ENCODE results near the gene CLEC19A. TPM values are rescaled to one million over a fixed set of nuclear protein-coding genes. Genes with fewer than 3 reads are reported as not detected.

The CLEC19A gene
- total RNA-seq, 1 experiment from 2014 or later = 0.41 TPM

- H3K79me2 ChIP-seq (ENCODE audit: low read depth) = no peaks in the 10 kb centered on the region
- H4K20me1 ChIP-seq (ENCODE audit: insufficient read depth) = no peaks in the 10 kb centered on the region
- no peaks in the 10 kb centered on the region for H3K9me2 ChIP-seq (ENCODE audit: insufficient read depth)
- no peak overlapping the region for H3K4me3 ChIP-seq
- intact Hi-C loops (cut with micrococcal nuclease; ENCODE audit: unreplicated experiment) = no loop called here
- H3K4me1 ChIP-seq (replicated peaks; ENCODE audit: insufficient read depth) = no peaks in the 10 kb centered on the region
- no peak overlapping the region for H3K27ac ChIP-seq
- H3F3A ChIP-seq (ENCODE audit: insufficient read depth, low read depth) = no peaks in the 10 kb centered on the region
- POLR2A ChIA-PET (ENCODE audit: unreplicated experiment) = no interaction called here
- CTCF ChIA-PET = no interaction called here
- no peak overlapping the region for H2AFZ ChIP-seq
- no TSS peak for BruUV-seq (replicated peaks)
- no peak overlapping the region for H3K4me2 ChIP-seq
- no peaks in the 10 kb centered on the region for H3K27me3 ChIP-seq (ENCODE audit: insufficient read depth, low read depth)
- H3K36me3 ChIP-seq (ENCODE audit: low read depth) = no peaks in the 10 kb centered on the region
- TF ChIP-seq EZH2 (IDR thresholded peaks at IDR 0.05; ENCODE audit: low read depth) (no peak), CTCF (conservative IDR thresholded peaks at IDR 0.05) (no peak)
- no peaks in the 10 kb centered on the region for H3K9me3 ChIP-seq (ENCODE audit: insufficient read depth, low read depth)
- DNase-seq = no peak
Measured at GRCh38 chr16:19301931-19302330, 16.4 kb downstream of the CLEC19A start.

- TF ChIP-seq EZH2 (IDR thresholded peaks at IDR 0.05; ENCODE audit: low read depth) = no peak
- no peak for TF ChIP-seq CTCF (conservative IDR thresholded peaks at IDR 0.05)
- H3K36me3 ChIP-seq (ENCODE audit: low read depth) = no peaks in the 10 kb centered on the region
- no TSS peak for BruUV-seq (replicated peaks)
- CTCF ChIA-PET = no interaction called here
- H3K9me2 ChIP-seq (ENCODE audit: insufficient read depth) = no peaks in the 10 kb centered on the region
- no peaks in the 10 kb centered on the region for H4K20me1 ChIP-seq (ENCODE audit: insufficient read depth)
- no peaks in the 10 kb centered on the region for H3K4me1 ChIP-seq (replicated peaks; ENCODE audit: insufficient read depth)
- H3K27ac ChIP-seq = no peak overlapping the region
- POLR2A ChIA-PET (ENCODE audit: unreplicated experiment) = no interaction called here
- H3K79me2 ChIP-seq (ENCODE audit: low read depth) = no peaks in the 10 kb centered on the region
- H3K27me3 ChIP-seq (ENCODE audit: insufficient read depth, low read depth) = no peaks in the 10 kb centered on the region
- peak in 1 of 2 experiments; percentile 45 for DNase-seq
- no peak overlapping the region for H3K4me3 ChIP-seq
- H3K9me3 ChIP-seq (ENCODE audit: insufficient read depth, low read depth) = no peaks in the 10 kb centered on the region
- H3K4me2 ChIP-seq = no peak overlapping the region
- intact Hi-C loops (cut with micrococcal nuclease; ENCODE audit: unreplicated experiment) = no loop called here
- H2AFZ ChIP-seq = no peak overlapping the region
- no peaks in the 10 kb centered on the region for H3F3A ChIP-seq (ENCODE audit: insufficient read depth, low read depth)
Measured at GRCh38 chr16:19304750-19305149, 19.2 kb downstream of the CLEC19A start.

- H3K4me3 ChIP-seq = no peak overlapping the region
- ChIA-PET POLR2A (ENCODE audit: unreplicated experiment) (no interaction called here), CTCF (no interaction called here)
- H3K27me3 ChIP-seq (ENCODE audit: insufficient read depth, low read depth) = no peaks in the 10 kb centered on the region
- DNase-seq = no peak
- H2AFZ ChIP-seq = no peak overlapping the region
- no peaks in the 10 kb centered on the region for H4K20me1 ChIP-seq (ENCODE audit: insufficient read depth)
- no peaks in the 10 kb centered on the region for H3K36me3 ChIP-seq (ENCODE audit: low read depth)
- no peak for TF ChIP-seq EZH2 (IDR thresholded peaks at IDR 0.05; ENCODE audit: low read depth)
- TF ChIP-seq CTCF (conservative IDR thresholded peaks at IDR 0.05) = no peak
- H3K4me2 ChIP-seq = no peak overlapping the region
- H3K9me2 ChIP-seq (ENCODE audit: insufficient read depth) = no peaks in the 10 kb centered on the region
- no TSS peak for BruUV-seq (replicated peaks)
- no peaks in the 10 kb centered on the region for H3F3A ChIP-seq (ENCODE audit: insufficient read depth, low read depth)
- H3K4me1 ChIP-seq (replicated peaks; ENCODE audit: insufficient read depth) = no peaks in the 10 kb centered on the region
- no peaks in the 10 kb centered on the region for H3K9me3 ChIP-seq (ENCODE audit: insufficient read depth, low read depth)
- intact Hi-C loops (cut with micrococcal nuclease; ENCODE audit: unreplicated experiment) = no loop called here
- no peaks in the 10 kb centered on the region for H3K79me2 ChIP-seq (ENCODE audit: low read depth)
- no peak overlapping the region for H3K27ac ChIP-seq
Measured at GRCh38 chr16:19305443-19305842, 19.9 kb downstream of the CLEC19A start.

Data from PC-9 (cell line).